ENCODE data around the gene GTPBP6. TPM values are rescaled to one million over a fixed set of nuclear protein-coding genes. Genes with fewer than 3 reads are reported as not detected.
"Not testable (repeated sequence)": the region's sequence is repeated elsewhere in the genome, so short reads cannot be mapped to it uniquely, and the experiment has no call there.

GTPBP6 gene
- total RNA-seq, 2 donors from 2014 or later: 67.7 to 69.0 TPM

- Mint-ChIP-seq H3K36me3 (ENCODE audit: low read depth) (no peaks in the 10 kb centered on the region), H3K4me1 (no peaks in the 10 kb centered on the region), H3K27me3 (no peaks in the 10 kb centered on the region), H3K27ac (no peak overlapping the region), H3K4me3 (no peak overlapping the region)
- DNase-seq: peak in 1 of 3 donors; percentile 3
- H3K9me3 ChIP-seq (ENCODE audit: control insufficient read depth, low read length, poor library complexity, severe bottlenecking): no peaks in the 10 kb centered on the region
- no peak for ATAC-seq
These were observed 25.4 kb downstream of the GTPBP6 start for GRCh38 chrX:292900-293897.

- H3K27ac Mint-ChIP-seq: no peak overlapping the region
- H3K9me3 ChIP-seq (ENCODE audit: control insufficient read depth, low read length, poor library complexity, severe bottlenecking): no peaks in the 10 kb centered on the region
- no peaks in the 10 kb centered on the region for H3K36me3 Mint-ChIP-seq (ENCODE audit: low read depth)
- no peaks in the 10 kb centered on the region for H3K27me3 Mint-ChIP-seq
- H3K4me1 Mint-ChIP-seq: no peaks in the 10 kb centered on the region
- DNase-seq (peak in 1 of 3 donors; percentile 7), ATAC-seq (no peak)
- no peak overlapping the region for H3K4me3 Mint-ChIP-seq
These were observed 27.1 kb downstream of the GTPBP6 start for GRCh38 chrX:291411-291901.

GRCh38 chrX:290476-291166 lies 28.0 kb downstream of the GTPBP6 start:
- no peaks in the 10 kb centered on the region for H3K4me1 Mint-ChIP-seq
- no peaks in the 10 kb centered on the region for H3K36me3 Mint-ChIP-seq (ENCODE audit: low read depth)

GRCh38 chrX:288561-288991 lies 30.0 kb downstream of the GTPBP6 start:
- ATAC-seq (no peak), DNase-seq (no peak)
- Mint-ChIP-seq H3K27ac (peak overlapping the region; percentile 41), H3K27me3 (no peaks in the 10 kb centered on the region), H3K36me3 (ENCODE audit: low read depth) (no peaks in the 10 kb centered on the region), H3K4me1 (no peaks in the 10 kb centered on the region), H3K4me3 (no peak overlapping the region)
- no peaks in the 10 kb centered on the region for H3K9me3 ChIP-seq (ENCODE audit: control insufficient read depth, low read length, poor library complexity, severe bottlenecking)

More at GRCh38 chrX:290476-291166, 28.0 kb downstream of the GTPBP6 start:
- DNase-seq (peak in 1 of 3 donors; percentile 5), ATAC-seq (no peak)
- no peak overlapping the region for H3K27ac Mint-ChIP-seq
- H3K27me3 Mint-ChIP-seq: no peaks in the 10 kb centered on the region
- no peaks in the 10 kb centered on the region for H3K9me3 ChIP-seq (ENCODE audit: control insufficient read depth, low read length, poor library complexity, severe bottlenecking)
- no peak overlapping the region for H3K4me3 Mint-ChIP-seq

- Mint-ChIP-seq H3K36me3 (ENCODE audit: low read depth) (no peaks in the 10 kb centered on the region), H3K27me3 (no peaks in the 10 kb centered on the region), H3K4me1 (peaks cover 4% of the 10 kb centered on the region), H3K4me3 (no peak overlapping the region), H3K27ac (peak overlapping the region; percentile 41)
- H3K9me3 ChIP-seq (ENCODE audit: control insufficient read depth, low read length, poor library complexity, severe bottlenecking): no peaks in the 10 kb centered on the region
- DNase-seq (no peak), ATAC-seq (no peak)
These were observed 30.9 kb downstream of the GTPBP6 start for GRCh38 chrX:287670-288069.

GRCh38 chrX:285076-285677 lies 33.4 kb downstream of the GTPBP6 start:
- DNase-seq: no peak
- no peaks in the 10 kb centered on the region for H3K36me3 Mint-ChIP-seq (ENCODE audit: low read depth)
- no peaks in the 10 kb centered on the region for H3K27me3 Mint-ChIP-seq
- no peaks in the 10 kb centered on the region for H3K9me3 ChIP-seq (ENCODE audit: control insufficient read depth, low read length, poor library complexity, severe bottlenecking)
- no peak overlapping the region for H3K4me3 Mint-ChIP-seq
- ATAC-seq: no peak
- H3K27ac Mint-ChIP-seq: peak overlapping the region; percentile 24
- peaks cover 7% of the 10 kb centered on the region for H3K4me1 Mint-ChIP-seq

GRCh38 chrX:283115-283845 lies 35.3 kb downstream of the GTPBP6 start:
- Mint-ChIP-seq H3K36me3 (ENCODE audit: low read depth) (no peaks in the 10 kb centered on the region), H3K4me1 (peaks cover 9% of the 10 kb centered on the region), H3K27ac (peak overlapping the region; percentile 78), H3K27me3 (no peaks in the 10 kb centered on the region), H3K4me3 (peak overlapping the region; percentile 89)
- ATAC-seq: peak; percentile 100
- DNase-seq: peak; percentile 73 to 81 (median 78)
- no peaks in the 10 kb centered on the region for H3K9me3 ChIP-seq (ENCODE audit: control insufficient read depth, low read length, poor library complexity, severe bottlenecking)

- H3K27ac Mint-ChIP-seq; H3K36me3 Mint-ChIP-seq (ENCODE audit: low read depth); H3K4me1 Mint-ChIP-seq: not testable (repeated sequence)
These were observed 36.5 kb downstream of the GTPBP6 start for GRCh38 chrX:282000-282681.

GRCh38 chrX:281166-281999 lies 37.2 kb downstream of the GTPBP6 start, which contains the start of gene PLCXD1:
Gene PLCXD1 (plus strand): TSS chrX:281381. CDS start chrX:284188, 2,807 bp downstream.
- DNase-seq (no peak), ATAC-seq (no peak)
- no peaks in the 10 kb centered on the region for H3K9me3 ChIP-seq (ENCODE audit: control insufficient read depth, low read length, poor library complexity, severe bottlenecking)
- no peaks in the 10 kb centered on the region for H3K36me3 Mint-ChIP-seq (ENCODE audit: low read depth)
- no peaks in the 10 kb centered on the region for H3K27me3 Mint-ChIP-seq
- H3K4me3 Mint-ChIP-seq: peak within 1 kb of the TSS; percentile 71
- H3K27ac Mint-ChIP-seq: no peak within 1 kb of the TSS
- peaks cover 9% of the 10 kb centered on the region for H3K4me1 Mint-ChIP-seq

More at GRCh38 chrX:282000-282681, 36.5 kb downstream of the GTPBP6 start:
- not testable (repeated sequence) for H3K27me3 Mint-ChIP-seq; H3K9me3 ChIP-seq (ENCODE audit: control insufficient read depth, low read length, poor library complexity, severe bottlenecking); ATAC-seq; DNase-seq
- peak overlapping the region; percentile 71 for H3K4me3 Mint-ChIP-seq

GRCh38 chrX:280722-281121 lies 37.9 kb downstream of the GTPBP6 start:
- H3K27ac Mint-ChIP-seq; H3K4me3 Mint-ChIP-seq; H3K9me3 ChIP-seq (ENCODE audit: control insufficient read depth, low read length, poor library complexity, severe bottlenecking); H3K36me3 Mint-ChIP-seq (ENCODE audit: low read depth); DNase-seq; H3K4me1 Mint-ChIP-seq; ATAC-seq; H3K27me3 Mint-ChIP-seq: not testable (repeated sequence)

- H3K9me3 ChIP-seq (ENCODE audit: control insufficient read depth, low read length, poor library complexity, severe bottlenecking); DNase-seq; H3K27ac Mint-ChIP-seq; ATAC-seq; H3K36me3 Mint-ChIP-seq (ENCODE audit: low read depth); H3K27me3 Mint-ChIP-seq: not testable (repeated sequence)
- Mint-ChIP-seq H3K4me3 (peak overlapping the region; percentile 69), H3K4me1 (peaks cover 11% of the 10 kb centered on the region)
These were observed 38.6 kb downstream of the GTPBP6 start for GRCh38 chrX:279757-280604.

All from T-helper 17 cell (primary cell).